Stimulated activated CD4-positive, alpha-beta T cell treated with anti-CD3 and anti-CD28 coated beads, Interleukin-1b, Interleukin-23, amount 100 ng/mL, for 24 hours (primary cell): ENCODE results near the gene DBNDD1.
"Not testable (repeated sequence)": the region's sequence is repeated elsewhere in the genome, so short reads cannot be mapped to it uniquely, and the experiment has no call there.

Source experiments
- DNase-seq, 4 experiments: peaks; one replicate each; pipeline ENCODE4 v3.0.0-alpha.2; 2020; ENCODE audit warnings: low read depth in 4 of 4, low spot score in 1 of 4

The DBNDD1 gene

GRCh38 chr16:90018652-90019542 lies at the start of gene DBNDD1:
DBNDD1 (minus strand) TSS chr16:90019456; CDS start chr16:90019341, 115 bp downstream.
- DNase-seq: no peak

- DNase-seq: no peak
Observed at GRCh38 chr16:90061437-90061836, 42.2 kb upstream of the DBNDD1 start.

GRCh38 chr16:90057738-90058173 lies 38.5 kb upstream of the DBNDD1 start:
- DNase-seq: no peak

GRCh38 chr16:90056521-90056920 lies 37.3 kb upstream of the DBNDD1 start:
- DNase-seq: not testable (repeated sequence)

GRCh38 chr16:90055371-90055770 lies 36.1 kb upstream of the DBNDD1 start:
- DNase-seq: no peak

- DNase-seq: no peak
Observed at GRCh38 chr16:90054554-90054953, 35.3 kb upstream of the DBNDD1 start.

- DNase-seq: no peak
Observed at GRCh38 chr16:90053902-90054500, 34.7 kb upstream of the DBNDD1 start.

- no peak for DNase-seq
Observed at GRCh38 chr16:90050969-90051368, 31.7 kb upstream of the DBNDD1 start.

GRCh38 chr16:90048737-90049330 lies 29.6 kb upstream of the DBNDD1 start:
- DNase-seq: no peak

GRCh38 chr16:90048347-90048722 lies 29.1 kb upstream of the DBNDD1 start:
- no peak for DNase-seq

- DNase-seq: no peak
Observed at GRCh38 chr16:90047714-90048346, 28.6 kb upstream of the DBNDD1 start.

- DNase-seq: no peak
Observed at GRCh38 chr16:90046971-90047713, 27.9 kb upstream of the DBNDD1 start.

- DNase-seq: no peak
Observed at GRCh38 chr16:90046122-90046970, 27.1 kb upstream of the DBNDD1 start.

- DNase-seq: no peak
Observed at GRCh38 chr16:90044111-90044551, 24.9 kb upstream of the DBNDD1 start.

GRCh38 chr16:90043526-90043925 lies 24.3 kb upstream of the DBNDD1 start:
- DNase-seq: no peak

GRCh38 chr16:90042946-90043514 lies 23.8 kb upstream of the DBNDD1 start:
- no peak for DNase-seq

GRCh38 chr16:90041896-90042473 lies 22.7 kb upstream of the DBNDD1 start:
- DNase-seq: no peak

GRCh38 chr16:90040152-90041023 lies 21.1 kb upstream of the DBNDD1 start:
- DNase-seq: no peak
